ENCODE results near the gene CNTNAP5.

The CNTNAP5 gene

DNA sequence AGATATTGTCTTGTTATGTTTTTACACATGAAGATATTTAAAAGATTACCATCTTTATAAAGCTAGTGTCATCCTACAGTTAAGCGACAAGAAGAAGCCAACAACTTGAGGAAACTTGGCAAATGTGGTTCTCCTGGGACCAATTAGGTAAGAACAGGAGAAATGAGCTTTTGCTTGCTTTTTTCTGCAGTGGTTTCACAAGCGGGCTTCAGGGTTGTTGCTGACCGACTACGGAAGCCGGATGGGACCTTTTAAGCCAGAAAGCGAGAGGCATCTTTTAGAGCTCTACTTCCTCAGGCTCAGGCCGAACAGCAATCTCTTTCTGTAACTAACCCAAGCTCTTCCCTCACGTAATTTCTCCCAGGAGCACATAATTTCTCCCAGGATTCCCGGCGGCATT, 256.5 kb downstream of the CNTNAP5 start:
- DNase-seq = no peak

- DNase-seq = no peak
Observed at GRCh38 chr2:124283096-124283495, 258.0 kb downstream of the CNTNAP5 start.

DNA sequence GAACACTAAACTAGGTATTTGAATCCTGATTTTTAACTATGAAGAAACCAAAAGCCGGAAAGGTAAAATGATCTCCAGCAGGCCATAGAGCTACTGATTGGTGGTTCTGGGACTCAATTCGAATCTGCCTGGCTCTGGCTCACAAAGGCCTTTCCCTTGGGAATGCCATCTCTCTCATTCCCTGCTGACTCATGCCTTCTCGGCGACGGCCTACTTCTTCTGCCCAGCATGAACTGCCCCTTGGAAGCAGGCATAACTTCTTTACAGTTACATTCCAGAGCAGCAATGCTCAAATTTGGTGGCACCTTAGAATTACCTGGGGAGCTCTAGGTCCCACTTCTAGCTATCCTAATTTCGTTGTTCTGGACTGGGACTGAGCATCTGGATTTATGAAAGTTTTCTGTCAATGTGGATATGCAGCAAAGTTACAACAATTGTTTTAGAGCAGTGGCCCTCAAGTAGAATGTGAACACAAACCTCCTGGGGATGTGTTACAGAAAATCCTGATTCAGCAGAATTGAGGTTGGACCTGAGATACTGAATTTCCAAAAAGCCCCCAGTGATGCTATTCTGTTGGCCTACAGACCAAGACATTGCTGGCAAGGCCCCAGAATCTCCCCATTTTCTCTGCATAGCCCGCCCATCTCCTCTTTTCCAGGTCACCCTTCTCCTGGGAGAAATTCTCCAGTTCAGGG, 261.1 kb downstream of the CNTNAP5 start:
- DNase-seq = no peak

- DNase-seq = no peak
Observed at GRCh38 chr2:124289060-124289459, 264.0 kb downstream of the CNTNAP5 start.

GRCh38 chr2:124289615-124290014, 264.5 kb downstream of the CNTNAP5 start:
- no peak for DNase-seq

DNA sequence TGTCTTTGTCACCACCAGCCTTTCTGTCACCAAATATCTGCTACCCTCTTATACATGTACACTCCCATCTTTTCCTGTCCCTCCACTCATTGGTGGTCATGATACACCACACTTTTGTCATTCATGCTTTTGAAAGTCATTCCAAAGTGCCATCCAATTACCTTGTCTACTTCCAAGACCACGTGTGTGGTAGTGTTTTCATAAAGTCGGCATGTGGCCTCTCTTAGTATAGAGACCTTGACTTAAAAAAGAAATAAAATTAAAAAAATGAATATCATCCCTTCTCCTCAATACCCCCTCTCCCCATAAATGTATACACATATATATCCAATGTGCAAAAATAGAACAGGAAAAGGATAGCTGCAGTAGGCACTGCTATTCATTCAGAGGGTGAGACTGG, 271.4 kb downstream of the CNTNAP5 start:
- no peak for DNase-seq

DNA sequence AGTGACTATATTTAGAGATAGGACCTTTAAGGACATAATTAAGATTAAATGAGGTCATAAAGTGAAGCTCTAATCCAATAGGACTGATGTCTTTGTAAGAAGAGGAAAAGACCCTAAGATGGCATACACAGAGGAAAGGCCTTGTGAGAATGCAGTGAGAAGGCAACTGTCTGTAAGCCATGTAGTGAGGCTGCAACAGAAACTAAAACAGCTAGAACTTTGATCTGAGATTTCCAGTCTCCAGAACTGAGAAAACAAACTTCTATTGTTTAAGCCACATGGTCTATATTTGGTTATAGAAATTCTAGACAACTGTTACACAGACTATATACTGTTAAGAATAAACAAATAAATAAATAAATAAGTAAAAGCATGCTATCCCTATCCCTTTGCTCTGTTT, 276.8 kb downstream of the CNTNAP5 start:
- no peak for DNase-seq

DNA sequence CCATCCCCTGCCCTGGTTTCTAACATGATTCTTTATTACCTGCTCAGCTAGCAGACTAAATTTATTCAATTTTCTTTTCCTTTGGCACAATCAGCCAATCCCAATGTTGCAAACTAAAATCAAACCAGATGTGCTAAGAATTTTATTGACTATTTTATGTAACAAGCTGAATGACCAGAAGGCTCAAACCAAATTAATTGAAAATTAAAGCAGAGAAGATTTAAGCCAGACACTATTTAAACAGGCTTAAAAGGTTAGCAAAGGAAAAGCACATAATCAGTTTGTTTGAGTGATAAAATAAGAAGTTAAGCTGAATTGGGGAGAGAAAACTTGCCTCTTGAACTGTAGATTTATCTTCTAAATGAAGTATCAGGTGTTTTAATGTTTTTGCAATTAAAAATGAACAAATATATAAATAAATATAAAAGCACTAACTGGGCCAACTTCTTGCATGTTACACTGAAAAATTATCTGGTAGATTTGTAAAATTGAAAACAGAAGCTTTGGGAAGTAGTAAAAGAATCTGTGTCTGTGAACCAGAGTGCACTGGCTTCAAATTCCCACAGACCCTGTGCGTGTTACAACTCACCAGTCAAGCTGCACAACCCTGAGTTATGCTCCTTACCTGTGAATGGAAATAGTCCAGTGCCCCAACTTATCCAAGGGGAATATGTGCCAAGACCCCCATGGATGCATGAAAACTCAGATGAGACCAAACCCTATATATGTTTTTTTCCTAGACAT, 283.4 kb downstream of the CNTNAP5 start:
- no peak for DNase-seq

GRCh38 chr2:124309563-124310138, 284.6 kb downstream of the CNTNAP5 start:
- no peak for DNase-seq

GRCh38 chr2:124310671-124311070, 285.6 kb downstream of the CNTNAP5 start:
- DNase-seq = no peak

GRCh38 chr2:124314084-124314483, 289.0 kb downstream of the CNTNAP5 start:
- DNase-seq = no peak

DNA sequence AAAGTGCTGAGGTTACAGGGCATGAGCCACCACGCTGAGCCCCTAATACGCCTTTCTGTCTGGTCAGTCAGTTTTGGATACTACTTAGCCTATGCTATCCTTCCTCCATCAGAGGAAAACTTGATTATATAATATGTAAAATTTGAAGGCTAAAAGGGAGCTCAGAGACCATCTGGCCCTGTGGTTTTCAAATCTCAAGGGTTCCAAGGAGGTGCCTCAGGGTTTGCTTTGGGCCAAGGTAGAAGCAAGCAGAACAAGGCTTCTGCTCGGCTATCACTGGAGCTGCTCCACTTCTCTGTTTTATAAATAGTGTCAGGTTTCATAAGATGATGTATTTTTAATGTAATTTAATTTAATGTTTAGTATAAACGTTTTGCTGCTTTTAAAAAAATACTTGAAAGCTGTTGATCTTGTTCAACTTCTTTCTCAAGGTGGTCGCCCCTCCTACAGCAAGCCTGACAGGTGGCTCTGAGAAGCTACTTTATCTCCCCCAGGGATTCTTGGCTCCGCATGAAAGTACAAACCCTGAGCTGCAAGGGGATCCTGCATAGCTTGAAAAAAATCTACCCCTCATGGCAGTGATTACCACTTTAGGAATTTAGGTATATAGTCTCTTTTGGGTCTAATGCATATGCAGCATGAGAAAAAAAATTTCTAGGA, 290.3 kb downstream of the CNTNAP5 start:
- DNase-seq = no peak

DNA sequence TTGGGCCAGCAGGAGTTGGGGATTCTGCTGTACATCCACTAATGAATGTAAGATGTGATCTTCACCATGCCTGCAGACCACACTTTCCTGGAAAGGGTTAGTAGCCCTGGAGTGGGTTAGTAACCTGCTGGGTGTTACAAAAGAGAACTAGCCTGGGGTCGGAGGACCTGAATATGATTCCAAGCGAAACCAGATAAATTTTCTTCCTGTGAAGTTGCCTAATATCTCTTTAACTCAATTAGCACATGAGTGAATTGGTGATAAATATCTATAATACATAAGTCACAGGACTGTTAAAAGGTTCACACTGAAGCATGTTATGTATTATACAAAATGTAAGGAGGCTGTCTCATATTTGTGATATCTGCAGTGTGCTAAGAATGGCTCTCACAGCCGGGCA, 291.0 kb downstream of the CNTNAP5 start:
- no peak for DNase-seq

DNA sequence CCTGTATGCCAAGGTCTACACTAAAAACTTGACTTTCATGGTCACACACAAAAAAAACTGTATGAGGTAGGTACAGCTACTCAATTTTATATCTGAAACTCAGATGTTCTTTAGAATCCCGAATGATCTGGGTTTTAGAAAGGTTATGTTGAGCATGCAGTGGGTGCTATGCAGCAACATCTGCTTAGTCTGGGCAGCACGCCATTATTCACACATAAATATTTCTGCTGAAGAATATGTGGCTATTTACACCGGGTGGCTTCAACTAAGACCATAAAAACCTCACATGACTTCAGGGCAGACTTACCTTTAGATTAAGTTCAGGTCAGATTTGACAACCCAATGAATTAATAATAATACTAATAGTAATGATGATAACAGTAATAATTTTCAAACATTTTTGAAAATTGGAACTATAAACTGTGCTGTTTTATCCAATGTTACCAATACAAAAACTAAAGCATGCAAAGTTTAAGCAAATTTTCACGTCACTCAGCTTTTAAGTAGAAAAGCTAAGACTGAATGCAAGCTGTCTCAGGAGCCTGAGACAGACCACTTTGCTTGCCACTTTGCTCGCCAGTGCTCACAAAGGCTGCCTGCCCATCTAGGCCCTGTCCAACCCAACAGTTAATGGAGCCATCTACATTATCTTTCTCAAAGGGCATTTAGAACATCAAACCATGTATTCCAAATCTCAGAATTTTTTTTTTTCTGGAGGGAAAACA, 292.0 kb downstream of the CNTNAP5 start:
- DNase-seq = no peak

- no peak for DNase-seq
Observed at GRCh38 chr2:124317628-124318027, 292.5 kb downstream of the CNTNAP5 start.

DNA sequence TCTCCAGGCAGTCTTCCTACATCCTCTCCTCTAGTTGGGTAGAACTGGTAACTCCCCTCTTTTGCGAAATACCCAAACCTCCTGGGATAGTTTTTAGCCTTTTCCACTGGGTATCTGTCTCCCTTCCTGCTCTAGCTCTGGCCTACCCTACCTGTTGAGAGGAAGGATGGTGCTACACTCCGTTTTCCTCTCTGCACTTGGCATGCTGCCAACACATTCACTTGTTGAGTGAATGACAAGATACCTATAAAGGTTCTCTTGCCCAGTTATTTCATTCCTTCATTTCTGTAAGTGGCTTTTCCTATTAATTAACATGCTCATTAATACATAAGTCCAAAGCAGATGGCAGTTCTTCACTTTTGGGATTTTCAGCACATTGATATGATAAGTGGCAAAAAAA, 293.8 kb downstream of the CNTNAP5 start:
- DNase-seq = no peak

DNA sequence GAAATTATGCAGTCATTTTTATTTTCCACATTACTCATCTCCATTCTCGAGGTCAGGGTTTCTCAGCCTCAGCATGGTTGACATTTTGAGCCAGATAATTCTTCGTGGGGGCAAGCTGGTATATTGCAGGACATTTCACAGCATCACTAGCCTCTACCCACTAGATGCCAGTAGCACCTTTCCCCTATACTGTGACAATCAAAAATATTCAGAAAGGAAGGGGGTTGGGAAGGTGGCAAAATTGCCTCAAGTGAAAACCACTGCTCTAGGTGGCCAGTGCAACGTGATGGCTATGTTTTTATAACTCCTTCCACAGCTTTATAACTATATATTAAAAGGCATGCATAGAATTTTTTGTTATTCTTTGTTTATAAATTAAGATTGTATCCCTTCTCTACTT, 294.5 kb downstream of the CNTNAP5 start:
- DNase-seq = no peak

GRCh38 chr2:124320051-124320688, 295.1 kb downstream of the CNTNAP5 start:
- no peak for DNase-seq

- no peak for DNase-seq
Observed at GRCh38 chr2:124323321-124323720, 298.2 kb downstream of the CNTNAP5 start.

GRCh38 chr2:124325667-124326440, 300.8 kb downstream of the CNTNAP5 start:
- no peak for DNase-seq

DNA sequence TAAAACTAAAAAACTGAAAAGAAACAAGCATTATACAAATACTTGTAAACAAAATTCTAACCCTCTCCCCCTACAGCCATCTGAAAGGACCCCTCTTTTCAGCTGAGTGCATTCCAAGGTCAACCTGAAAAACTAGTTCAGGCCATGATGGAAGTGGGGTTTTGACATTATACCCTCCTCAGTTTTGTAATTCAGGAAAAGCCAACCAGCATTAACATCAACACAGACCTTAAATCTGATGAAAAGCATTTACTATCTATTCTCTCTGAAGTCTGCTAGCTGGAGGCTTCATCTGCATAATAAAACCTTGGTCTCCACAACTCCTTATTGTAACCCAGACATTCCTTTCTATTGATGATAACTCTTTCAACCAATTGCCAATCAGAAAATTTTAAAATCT, 302.2 kb downstream of the CNTNAP5 start:
- no peak for DNase-seq

DNA sequence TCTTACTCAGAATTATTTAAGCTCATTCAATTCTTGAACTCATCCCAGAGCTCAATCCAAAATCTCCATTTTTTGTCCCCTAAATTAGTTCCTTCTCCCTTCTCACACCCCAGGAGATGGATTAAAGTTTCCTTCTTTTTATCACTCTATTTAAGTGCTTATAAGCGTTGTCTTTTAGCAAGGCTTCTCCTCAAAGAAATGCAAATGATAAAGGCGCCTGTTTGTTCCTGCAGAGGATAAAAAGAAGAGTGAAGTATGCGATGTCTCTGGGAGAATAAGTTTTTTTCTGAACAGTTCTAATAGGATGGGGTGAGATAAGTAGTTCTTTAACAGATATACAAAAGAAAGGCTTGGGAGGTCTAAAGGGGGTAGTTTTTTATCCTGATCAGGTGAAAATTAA, 303.3 kb downstream of the CNTNAP5 start:
- DNase-seq = no peak
